Measurements from ENCODE around the gene RBM5.
"Not testable (repeated sequence)": the region's sequence is repeated elsewhere in the genome, so short reads cannot be mapped to it uniquely, and the experiment has no call there.

RBM5 gene

DNA sequence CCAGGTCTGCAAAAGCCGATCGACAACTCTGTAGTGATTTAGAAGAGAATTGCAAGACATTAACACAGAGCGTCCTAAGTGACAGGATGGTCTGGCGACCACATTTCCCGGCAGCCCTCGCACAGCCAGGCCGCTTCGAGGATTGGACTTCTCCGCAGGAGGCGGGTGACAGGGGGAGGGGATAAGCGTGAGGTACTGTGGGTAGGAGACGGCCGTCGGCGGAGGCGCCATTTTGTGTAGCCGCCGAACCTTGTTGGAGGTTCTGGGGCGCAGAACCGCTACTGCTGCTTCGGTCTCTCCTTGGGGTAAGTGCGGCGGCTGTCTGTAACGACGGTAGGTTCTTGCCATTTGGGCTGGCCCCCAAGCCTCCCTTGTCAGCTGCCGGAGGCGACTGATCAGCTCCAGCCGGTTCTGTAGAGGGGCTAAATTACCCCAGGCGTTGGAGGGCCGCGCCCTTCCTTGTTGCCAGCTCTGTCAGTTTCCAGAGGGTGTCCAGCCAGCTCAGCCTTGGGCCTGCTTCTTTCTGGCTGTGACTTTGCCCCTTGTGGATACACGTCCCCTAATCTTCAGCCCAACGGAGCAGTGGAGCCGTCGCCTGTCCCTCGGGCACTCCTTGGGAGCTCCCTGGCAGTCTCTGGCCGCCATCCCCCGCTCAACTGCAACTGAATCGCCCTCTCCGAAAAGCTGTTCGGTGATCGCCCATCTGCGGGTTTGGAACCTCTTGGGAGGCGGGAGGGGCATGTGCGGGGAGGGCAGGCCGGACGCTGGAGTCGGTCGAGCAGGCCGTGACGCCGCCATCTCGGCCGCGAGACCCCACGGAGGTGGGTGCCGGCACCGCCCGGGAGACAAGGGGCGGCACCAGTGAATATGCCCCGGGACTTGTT, at the start of gene RBM5:
RBM5 (plus strand) TSS at position 195 of the 884 bp plus-strand sequence. CDS start 1,516 bp downstream, outside the sequence.
- peak within 1 kb of the TSS; percentile 93 to 99 for H3K4me3 ChIP-seq (ENCODE audit: low read length in 2 of 2)
- H3K9me3 ChIP-seq (ENCODE audit: control insufficient read depth in 2 of 2, low read length in 2 of 2): no peaks in the 10 kb centered on the region
- H3K4me1 ChIP-seq (ENCODE audit: control insufficient read depth in 2 of 2, insufficient read depth in 2 of 2, low read length in 2 of 2): peaks cover 5 to 13% of the 10 kb centered on the region in 2 donors
- H3K27me3 ChIP-seq (ENCODE audit: control insufficient read depth in 2 of 2, insufficient read depth in 2 of 2, low read length in 2 of 2): no peaks in the 10 kb centered on the region
- peaks cover 29 to 30% of the 10 kb centered on the region in 2 donors for H3K36me3 ChIP-seq (ENCODE audit: control insufficient read depth in 2 of 2, insufficient read depth in 2 of 2, low read length in 2 of 2)
- peak within 1 kb of the TSS; percentile 90 to 95 for H3K27ac ChIP-seq (ENCODE audit: low read depth in 2 of 2, low read length in 2 of 2)
- peak within 1 kb of the TSS; percentile 99 for H3K9ac ChIP-seq (ENCODE audit: low read depth in 1 of 2, low read length in 2 of 2)

DNA sequence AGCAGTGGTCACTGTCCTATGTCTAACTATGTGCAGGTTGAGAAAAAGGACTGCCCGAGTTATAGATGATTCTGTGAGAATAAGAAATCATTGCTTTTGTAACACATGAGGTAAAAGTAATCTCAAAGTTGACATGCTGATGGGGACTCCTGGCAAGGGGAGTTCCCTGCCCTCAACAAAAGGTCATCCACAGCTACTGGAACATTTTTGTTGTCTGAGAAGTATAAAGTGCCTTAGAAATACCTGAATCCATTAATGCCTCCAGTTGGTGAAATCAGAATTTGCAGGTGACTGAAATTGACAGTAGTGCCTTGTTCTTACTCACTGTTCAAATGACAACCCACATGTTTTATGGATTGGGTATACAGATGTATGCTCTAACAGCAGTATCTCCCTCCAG, 43.7 kb upstream of the RBM5 start:
- Histone ChIP-seq H3K9me3 (ENCODE audit: control insufficient read depth in 2 of 2, low read length in 2 of 2) (no peaks in the 10 kb centered on the region), H3K27me3 (ENCODE audit: control insufficient read depth in 2 of 2, insufficient read depth in 2 of 2, low read length in 2 of 2) (no peaks in the 10 kb centered on the region), H3K9ac (ENCODE audit: low read depth in 1 of 2, low read length in 2 of 2) (no peak overlapping the region), H3K4me1 (ENCODE audit: control insufficient read depth in 2 of 2, insufficient read depth in 2 of 2, low read length in 2 of 2) (no peaks in the 10 kb centered on the region), H3K4me3 (ENCODE audit: low read length in 2 of 2) (no peak overlapping the region), H3K27ac (ENCODE audit: low read depth in 2 of 2, low read length in 2 of 2) (no peak overlapping the region), H3K36me3 (ENCODE audit: control insufficient read depth in 2 of 2, insufficient read depth in 2 of 2, low read length in 2 of 2) (peaks cover 12 to 24% of the 10 kb centered on the region in 2 donors)

DNA sequence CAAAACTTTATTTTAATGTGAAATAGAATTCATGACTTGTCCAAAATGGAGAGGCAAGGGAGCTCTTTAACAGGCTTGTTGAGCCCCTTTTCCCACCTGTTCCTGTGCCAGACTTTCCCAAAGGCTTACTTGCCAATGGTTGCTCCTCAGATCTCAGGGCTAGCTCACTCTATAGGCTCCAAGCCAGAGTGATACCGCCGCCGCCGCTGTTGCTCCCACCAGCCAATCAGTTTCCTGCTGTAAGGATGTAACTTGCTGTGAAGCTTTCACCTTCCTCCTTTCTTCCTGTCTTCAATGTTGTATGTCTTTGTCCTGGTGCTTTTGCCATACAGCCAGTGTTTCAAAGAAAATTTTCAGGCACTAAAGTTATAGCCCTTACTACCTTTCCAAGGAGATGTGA, 41.3 kb upstream of the RBM5 start:
- Histone ChIP-seq H3K27me3 (ENCODE audit: control insufficient read depth in 2 of 2, insufficient read depth in 2 of 2, low read length in 2 of 2) (no peaks in the 10 kb centered on the region), H3K36me3 (ENCODE audit: control insufficient read depth in 2 of 2, insufficient read depth in 2 of 2, low read length in 2 of 2) (peaks cover 12 to 20% of the 10 kb centered on the region in 2 donors), H3K27ac (ENCODE audit: low read depth in 2 of 2, low read length in 2 of 2) (no peak overlapping the region), H3K9ac (ENCODE audit: low read depth in 1 of 2, low read length in 2 of 2) (no peak overlapping the region), H3K4me3 (ENCODE audit: low read length in 2 of 2) (no peak overlapping the region), H3K4me1 (ENCODE audit: control insufficient read depth in 2 of 2, insufficient read depth in 2 of 2, low read length in 2 of 2) (no peaks in the 10 kb centered on the region), H3K9me3 (ENCODE audit: control insufficient read depth in 2 of 2, low read length in 2 of 2) (no peaks in the 10 kb centered on the region)

DNA sequence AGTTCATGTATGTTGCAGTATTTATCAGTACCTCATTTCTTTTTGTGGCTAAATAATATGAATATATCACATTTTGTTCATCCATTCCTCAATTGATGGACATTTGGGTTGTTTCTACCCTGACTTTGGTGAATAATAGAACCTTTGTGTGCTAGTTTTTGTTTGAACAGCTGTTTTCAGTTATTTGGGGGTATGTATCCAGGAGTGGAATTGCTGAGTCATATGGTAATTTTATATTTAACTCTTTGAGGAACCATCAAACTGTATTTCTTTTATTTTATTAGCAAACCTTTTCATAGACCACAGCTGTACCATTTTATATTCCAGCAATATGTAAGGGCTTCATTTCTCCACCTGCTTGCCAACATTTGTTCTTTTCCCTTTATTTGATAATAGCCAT, 38.4 kb upstream of the RBM5 start:
- H3K36me3 ChIP-seq (ENCODE audit: control insufficient read depth in 2 of 2, insufficient read depth in 2 of 2, low read length in 2 of 2): peaks cover 29 to 30% of the 10 kb centered on the region in 2 donors
- no peak overlapping the region for H3K9ac ChIP-seq (ENCODE audit: low read depth in 1 of 2, low read length in 2 of 2)
- no peak overlapping the region for H3K27ac ChIP-seq (ENCODE audit: low read depth in 2 of 2, low read length in 2 of 2)
- no peaks in the 10 kb centered on the region for H3K9me3 ChIP-seq (ENCODE audit: control insufficient read depth in 2 of 2, low read length in 2 of 2)
- no peaks in the 10 kb centered on the region for H3K27me3 ChIP-seq (ENCODE audit: control insufficient read depth in 2 of 2, insufficient read depth in 2 of 2, low read length in 2 of 2)
- H3K4me3 ChIP-seq (ENCODE audit: low read length in 2 of 2): no peak overlapping the region
- H3K4me1 ChIP-seq (ENCODE audit: control insufficient read depth in 2 of 2, insufficient read depth in 2 of 2, low read length in 2 of 2): no peaks in the 10 kb centered on the region

DNA sequence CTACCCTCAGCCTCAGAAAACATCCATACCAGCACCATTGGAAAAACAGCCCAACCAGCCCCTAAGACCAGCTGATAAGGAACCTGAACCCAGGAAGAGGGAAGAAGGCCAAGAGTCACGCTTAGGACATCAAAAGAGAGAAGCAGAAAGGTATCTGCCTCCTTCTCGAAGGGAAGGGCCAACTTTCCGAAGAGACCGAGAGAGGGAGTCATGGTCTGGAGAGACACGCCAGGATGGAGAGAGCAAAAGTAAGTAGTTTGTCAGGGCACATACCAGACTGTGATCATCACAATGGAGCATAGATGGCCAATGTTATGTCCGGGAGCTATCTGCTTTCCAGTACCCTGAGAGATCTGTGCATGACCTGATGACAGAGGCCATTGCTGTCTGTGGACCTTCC, 31.0 kb upstream of the RBM5 start:
- Histone ChIP-seq H3K27me3 (ENCODE audit: control insufficient read depth in 2 of 2, insufficient read depth in 2 of 2, low read length in 2 of 2) (no peaks in the 10 kb centered on the region), H3K27ac (ENCODE audit: low read depth in 2 of 2, low read length in 2 of 2) (no peak overlapping the region), H3K9ac (ENCODE audit: low read depth in 1 of 2, low read length in 2 of 2) (no peak overlapping the region), H3K4me1 (ENCODE audit: control insufficient read depth in 2 of 2, insufficient read depth in 2 of 2, low read length in 2 of 2) (no peaks in the 10 kb centered on the region), H3K36me3 (ENCODE audit: control insufficient read depth in 2 of 2, insufficient read depth in 2 of 2, low read length in 2 of 2) (peaks cover 50 to 63% of the 10 kb centered on the region in 2 donors), H3K9me3 (ENCODE audit: control insufficient read depth in 2 of 2, low read length in 2 of 2) (no peaks in the 10 kb centered on the region), H3K4me3 (ENCODE audit: low read length in 2 of 2) (no peak overlapping the region)

DNA sequence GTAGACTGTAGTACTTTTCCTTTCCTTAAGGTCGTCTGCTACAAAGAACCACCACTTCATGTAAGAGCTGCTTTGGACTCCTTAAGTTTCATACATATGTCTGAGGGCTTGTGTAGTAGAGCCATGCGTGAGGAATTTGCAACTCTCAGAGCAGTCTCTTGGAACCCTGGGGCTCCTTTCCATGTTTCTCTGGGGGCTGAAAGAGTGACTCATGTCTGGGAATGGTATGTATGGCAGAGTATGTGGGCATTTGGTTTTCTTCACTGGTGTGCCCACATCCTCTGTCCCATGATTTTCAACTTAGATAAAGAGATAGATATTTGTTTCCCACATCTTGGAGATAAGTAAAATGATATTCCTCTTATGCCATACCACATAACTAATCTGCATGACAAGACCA, 20.6 kb upstream of the RBM5 start:
- no peak overlapping the region for H3K9ac ChIP-seq (ENCODE audit: low read depth in 1 of 2, low read length in 2 of 2)
- H3K27ac ChIP-seq (ENCODE audit: low read depth in 2 of 2, low read length in 2 of 2): no peak overlapping the region
- H3K4me1 ChIP-seq (ENCODE audit: control insufficient read depth in 2 of 2, insufficient read depth in 2 of 2, low read length in 2 of 2): no peaks in the 10 kb centered on the region
- H3K4me3 ChIP-seq (ENCODE audit: low read length in 2 of 2): no peak overlapping the region
- no peaks in the 10 kb centered on the region for H3K9me3 ChIP-seq (ENCODE audit: control insufficient read depth in 2 of 2, low read length in 2 of 2)
- H3K36me3 ChIP-seq (ENCODE audit: control insufficient read depth in 2 of 2, insufficient read depth in 2 of 2, low read length in 2 of 2): peaks cover 66 to 79% of the 10 kb centered on the region in 2 donors
- H3K27me3 ChIP-seq (ENCODE audit: control insufficient read depth in 2 of 2, insufficient read depth in 2 of 2, low read length in 2 of 2): no peaks in the 10 kb centered on the region

DNA sequence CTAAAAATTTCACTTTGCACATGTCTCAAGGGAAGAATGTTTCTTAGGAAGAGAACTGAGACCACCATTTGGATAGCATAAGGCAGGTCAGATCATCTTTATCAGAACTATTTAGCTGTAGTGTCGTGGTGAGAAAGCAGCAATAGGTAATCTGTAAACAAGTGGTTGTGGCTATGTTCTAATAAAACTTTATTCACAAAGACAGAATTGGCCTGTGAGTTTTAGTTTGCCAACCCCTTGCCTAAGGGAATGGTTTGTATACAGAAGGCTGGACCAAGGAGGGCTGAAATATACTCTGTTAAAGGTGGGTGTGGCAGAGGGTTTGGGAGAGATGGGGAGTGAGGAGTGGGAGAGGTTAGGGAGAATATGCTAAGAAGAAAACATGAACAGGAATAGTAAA, 10.6 kb upstream of the RBM5 start:
- no peak overlapping the region for H3K27ac ChIP-seq (ENCODE audit: low read depth in 2 of 2, low read length in 2 of 2)
- no peak overlapping the region for H3K9ac ChIP-seq (ENCODE audit: low read depth in 1 of 2, low read length in 2 of 2)

DNA sequence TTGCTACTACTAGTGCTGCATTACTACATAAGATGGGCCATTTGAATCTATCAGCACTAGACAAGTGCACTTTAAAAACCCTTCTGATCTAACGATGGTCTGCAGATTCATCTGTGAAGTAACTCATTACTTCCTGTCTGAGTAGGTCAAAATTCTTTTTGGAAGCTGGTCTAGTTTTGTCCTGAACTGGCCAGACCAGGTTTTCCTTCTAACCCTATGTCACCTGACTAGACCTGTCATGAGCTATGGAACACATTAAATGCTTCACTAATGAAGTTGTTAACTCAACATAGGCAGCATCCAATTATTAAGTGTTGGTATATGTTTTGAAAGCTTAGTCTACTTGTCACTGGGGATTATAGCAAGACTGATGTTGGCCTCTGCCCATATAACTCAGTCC, 10.1 kb upstream of the RBM5 start:
- Histone ChIP-seq H3K4me1 (ENCODE audit: control insufficient read depth in 2 of 2, insufficient read depth in 2 of 2, low read length in 2 of 2) (no peaks in the 10 kb centered on the region), H3K36me3 (ENCODE audit: control insufficient read depth in 2 of 2, insufficient read depth in 2 of 2, low read length in 2 of 2) (peaks cover 7 to 17% of the 10 kb centered on the region in 2 donors), H3K9me3 (ENCODE audit: control insufficient read depth in 2 of 2, low read length in 2 of 2) (no peaks in the 10 kb centered on the region), H3K27ac (ENCODE audit: low read depth in 2 of 2, low read length in 2 of 2) (no peak overlapping the region), H3K27me3 (ENCODE audit: control insufficient read depth in 2 of 2, insufficient read depth in 2 of 2, low read length in 2 of 2) (no peaks in the 10 kb centered on the region), H3K4me3 (ENCODE audit: low read length in 2 of 2) (no peak overlapping the region), H3K9ac (ENCODE audit: low read depth in 1 of 2, low read length in 2 of 2) (no peak overlapping the region)

More for the DNA sequence above, 10.6 kb upstream of the RBM5 start:
- Histone ChIP-seq H3K36me3 (ENCODE audit: control insufficient read depth in 2 of 2, insufficient read depth in 2 of 2, low read length in 2 of 2) (peaks cover 10 to 23% of the 10 kb centered on the region in 2 donors), H3K4me1 (ENCODE audit: control insufficient read depth in 2 of 2, insufficient read depth in 2 of 2, low read length in 2 of 2) (no peaks in the 10 kb centered on the region), H3K27me3 (ENCODE audit: control insufficient read depth in 2 of 2, insufficient read depth in 2 of 2, low read length in 2 of 2) (no peaks in the 10 kb centered on the region), H3K9me3 (ENCODE audit: control insufficient read depth in 2 of 2, low read length in 2 of 2) (no peaks in the 10 kb centered on the region), H3K4me3 (ENCODE audit: low read length in 2 of 2) (no peak overlapping the region)

DNA sequence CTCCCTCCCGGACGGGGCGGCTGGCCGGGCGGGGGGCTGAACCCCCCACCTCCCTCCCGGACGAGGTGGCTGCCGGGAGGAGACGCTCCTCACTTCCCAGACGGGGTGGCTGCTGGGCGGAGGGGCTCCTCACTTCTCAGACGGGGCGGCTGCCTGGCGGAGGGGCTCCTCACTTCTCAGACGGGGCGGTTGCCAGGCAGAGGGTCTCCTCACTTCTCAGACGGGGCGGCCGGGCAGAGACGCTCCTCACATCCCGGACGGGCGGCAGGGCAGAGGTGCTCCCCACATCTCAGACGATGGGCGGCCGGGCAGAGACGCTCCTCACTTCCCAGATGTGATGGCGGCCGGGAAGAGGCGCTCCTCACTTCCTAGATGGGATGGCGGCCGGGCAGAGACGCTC, 3.8 kb upstream of the RBM5 start:
- H3K4me1 ChIP-seq (ENCODE audit: control insufficient read depth in 2 of 2, insufficient read depth in 2 of 2, low read length in 2 of 2); H3K9ac ChIP-seq (ENCODE audit: low read depth in 1 of 2, low read length in 2 of 2); H3K4me3 ChIP-seq (ENCODE audit: low read length in 2 of 2); H3K27ac ChIP-seq (ENCODE audit: low read depth in 2 of 2, low read length in 2 of 2); H3K9me3 ChIP-seq (ENCODE audit: control insufficient read depth in 2 of 2, low read length in 2 of 2); H3K36me3 ChIP-seq (ENCODE audit: control insufficient read depth in 2 of 2, insufficient read depth in 2 of 2, low read length in 2 of 2); H3K27me3 ChIP-seq (ENCODE audit: control insufficient read depth in 2 of 2, insufficient read depth in 2 of 2, low read length in 2 of 2): not testable (repeated sequence)

DNA sequence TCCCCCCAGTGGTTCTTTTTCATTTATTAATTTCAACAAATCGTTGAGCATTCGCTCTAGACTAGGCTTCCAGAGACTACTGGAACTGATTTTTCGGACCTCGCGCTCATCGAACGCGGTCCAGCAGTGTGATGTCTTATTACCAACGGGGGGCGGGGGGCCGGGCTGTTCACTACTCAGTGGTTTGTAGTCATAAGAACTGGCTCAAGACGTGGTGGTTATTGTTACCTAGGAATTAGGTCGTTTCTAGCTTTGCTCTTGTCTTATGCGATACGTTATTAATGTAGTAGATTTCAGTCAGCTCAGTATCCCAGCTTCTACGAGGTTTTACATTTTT, 858 bp downstream of the RBM5 start:
- no peaks in the 10 kb centered on the region for H3K9me3 ChIP-seq (ENCODE audit: control insufficient read depth in 2 of 2, low read length in 2 of 2)
- peaks cover 34 to 35% of the 10 kb centered on the region in 2 donors for H3K36me3 ChIP-seq (ENCODE audit: control insufficient read depth in 2 of 2, insufficient read depth in 2 of 2, low read length in 2 of 2)
- H3K4me3 ChIP-seq (ENCODE audit: low read length in 2 of 2): peak overlapping the region; percentile 93 to 99
- H3K27me3 ChIP-seq (ENCODE audit: control insufficient read depth in 2 of 2, insufficient read depth in 2 of 2, low read length in 2 of 2): no peaks in the 10 kb centered on the region
- peak overlapping the region; percentile 99 for H3K9ac ChIP-seq (ENCODE audit: low read depth in 1 of 2, low read length in 2 of 2)
- H3K4me1 ChIP-seq (ENCODE audit: control insufficient read depth in 2 of 2, insufficient read depth in 2 of 2, low read length in 2 of 2): peaks cover 5 to 13% of the 10 kb centered on the region in 2 donors
- peak overlapping the region; percentile 90 to 95 for H3K27ac ChIP-seq (ENCODE audit: low read depth in 2 of 2, low read length in 2 of 2)

Data from mucosa of rectum (tissue), 2 donors.